ENCODE data around the gene MAD1L1.

The MAD1L1 gene

DNA sequence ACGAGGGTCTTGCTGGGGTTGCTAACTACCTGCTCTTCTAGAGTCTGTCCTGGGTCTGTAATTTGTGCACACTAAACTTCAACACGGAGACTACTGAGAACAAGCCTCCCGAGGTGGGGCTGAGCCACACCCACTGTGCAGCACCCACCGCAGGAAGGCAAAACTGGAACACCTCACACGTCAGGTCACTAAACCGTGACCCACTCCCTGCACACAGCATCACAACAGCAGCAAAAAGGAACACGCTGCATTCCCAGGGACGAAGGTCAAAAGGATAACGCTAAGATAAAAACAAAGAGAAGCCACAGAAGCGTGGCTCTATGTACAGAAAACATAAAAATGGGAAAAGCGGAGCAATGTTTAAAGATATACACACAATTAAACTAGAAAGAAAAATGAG lies 170.1 kb downstream of the MAD1L1 start:
- TF ChIP-seq, protein P1, sequence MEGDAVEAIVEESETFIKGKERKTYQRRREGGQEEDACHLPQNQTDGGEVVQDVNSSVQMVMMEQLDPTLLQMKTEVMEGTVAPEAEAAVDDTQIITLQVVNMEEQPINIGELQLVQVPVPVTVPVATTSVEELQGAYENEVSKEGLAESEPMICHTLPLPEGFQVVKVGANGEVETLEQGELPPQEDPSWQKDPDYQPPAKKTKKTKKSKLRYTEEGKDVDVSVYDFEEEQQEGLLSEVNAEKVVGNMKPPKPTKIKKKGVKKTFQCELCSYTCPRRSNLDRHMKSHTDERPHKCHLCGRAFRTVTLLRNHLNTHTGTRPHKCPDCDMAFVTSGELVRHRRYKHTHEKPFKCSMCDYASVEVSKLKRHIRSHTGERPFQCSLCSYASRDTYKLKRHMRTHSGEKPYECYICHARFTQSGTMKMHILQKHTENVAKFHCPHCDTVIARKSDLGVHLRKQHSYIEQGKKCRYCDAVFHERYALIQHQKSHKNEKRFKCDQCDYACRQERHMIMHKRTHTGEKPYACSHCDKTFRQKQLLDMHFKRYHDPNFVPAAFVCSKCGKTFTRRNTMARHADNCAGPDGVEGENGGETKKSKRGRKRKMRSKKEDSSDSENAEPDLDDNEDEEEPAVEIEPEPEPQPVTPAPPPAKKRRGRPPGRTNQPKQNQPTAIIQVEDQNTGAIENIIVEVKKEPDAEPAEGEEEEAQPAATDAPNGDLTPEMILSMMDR (IDR thresholded peaks at IDR 0.05) = no peak

DNA sequence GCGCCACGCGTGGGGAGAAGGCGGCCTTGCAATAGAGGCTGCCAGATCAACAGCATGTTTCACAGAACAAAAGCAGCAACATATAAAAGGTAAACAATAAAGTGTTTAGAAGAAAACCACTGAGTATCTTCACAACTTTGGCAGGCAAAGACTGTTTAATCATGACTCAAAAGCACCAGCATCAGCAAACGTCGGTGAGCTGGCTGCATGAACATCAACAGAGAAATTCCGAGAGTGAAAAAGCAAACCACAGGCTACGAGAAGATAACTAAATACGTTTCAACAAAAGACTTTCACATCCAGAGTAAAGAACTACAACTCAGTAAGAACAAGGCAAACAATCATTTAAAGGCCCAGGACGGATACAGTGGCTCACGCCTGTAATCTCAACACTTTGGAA lies 172.0 kb downstream of the MAD1L1 start:
- TF ChIP-seq, protein P1 (IDR thresholded peaks at IDR 0.05) = no peak

DNA sequence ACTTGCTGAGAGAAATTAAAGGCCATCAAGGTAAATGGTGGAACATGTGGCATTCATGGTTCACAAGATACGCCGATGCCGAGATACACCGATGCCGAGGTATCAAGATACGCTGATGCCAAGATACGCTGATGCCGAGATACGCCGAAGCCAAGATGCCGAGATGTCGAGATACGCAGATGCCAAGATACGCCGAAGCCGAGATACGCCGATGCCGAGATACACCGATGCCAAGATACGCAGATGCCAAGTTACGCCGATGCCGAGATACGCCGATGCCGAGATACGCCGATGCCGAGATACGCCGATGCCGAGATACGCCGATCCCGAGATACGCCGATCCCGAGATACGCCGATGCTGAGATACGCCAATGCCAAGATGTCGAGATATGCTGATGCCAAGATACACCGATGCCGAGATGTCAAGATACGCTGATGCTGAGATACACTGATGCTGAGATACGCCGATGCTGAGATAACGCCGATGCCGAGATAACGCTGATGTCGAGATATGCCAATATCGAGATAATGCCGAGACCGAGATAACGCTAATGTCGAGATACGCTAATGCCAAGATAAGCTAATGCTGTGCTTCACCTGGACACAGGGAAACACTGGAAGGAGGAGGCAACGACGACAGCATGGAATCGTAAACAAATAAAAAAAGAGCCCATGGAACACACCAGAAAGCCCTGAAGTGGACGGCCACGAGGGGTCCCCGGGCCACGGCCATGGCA lies 172.6 kb downstream of the MAD1L1 start:
- TF ChIP-seq, protein P1 (IDR thresholded peaks at IDR 0.05) = no peak

DNA sequence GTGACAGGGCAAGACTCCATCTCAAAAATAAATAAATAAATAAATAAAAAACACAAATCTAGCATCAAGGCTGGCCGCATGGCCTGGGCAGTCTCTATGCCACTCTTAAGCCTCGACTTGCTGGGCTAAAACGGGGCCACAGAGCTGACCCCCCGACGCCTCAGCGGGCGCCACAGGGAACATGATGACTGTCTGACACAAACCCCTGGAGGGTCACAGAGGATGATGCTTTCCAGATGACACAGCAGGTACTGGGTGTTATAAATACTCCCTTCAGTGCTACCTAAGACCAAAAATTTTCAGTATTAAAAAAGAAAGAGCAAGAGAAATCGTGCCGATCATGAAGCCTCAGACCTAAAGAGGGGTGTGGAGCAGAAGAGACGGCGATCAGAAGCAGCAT lies 176.8 kb downstream of the MAD1L1 start:
- TF ChIP-seq, protein P1 (IDR thresholded peaks at IDR 0.05) = no peak

DNA sequence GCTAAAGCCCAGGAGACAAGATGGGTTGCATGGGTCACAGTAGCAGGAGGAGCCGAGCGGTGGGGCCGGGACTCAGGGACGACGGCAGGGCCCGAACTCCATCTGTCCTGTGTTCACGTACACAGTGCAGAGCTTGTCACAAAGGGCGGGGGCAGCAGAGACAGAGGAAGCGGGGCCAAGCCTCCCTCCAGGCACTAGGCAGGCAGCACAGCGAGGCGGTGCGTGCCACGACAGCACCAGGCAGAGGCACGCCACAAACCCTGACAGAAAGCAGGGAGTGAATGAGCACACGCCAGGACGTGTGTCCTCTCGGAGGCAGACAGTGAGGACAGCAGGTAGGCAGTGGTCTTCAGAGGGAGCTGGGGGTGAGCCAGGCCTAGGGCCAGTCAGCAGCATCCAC lies 177.8 kb downstream of the MAD1L1 start:
- TF ChIP-seq, protein P1 (IDR thresholded peaks at IDR 0.05) = no peak

DNA sequence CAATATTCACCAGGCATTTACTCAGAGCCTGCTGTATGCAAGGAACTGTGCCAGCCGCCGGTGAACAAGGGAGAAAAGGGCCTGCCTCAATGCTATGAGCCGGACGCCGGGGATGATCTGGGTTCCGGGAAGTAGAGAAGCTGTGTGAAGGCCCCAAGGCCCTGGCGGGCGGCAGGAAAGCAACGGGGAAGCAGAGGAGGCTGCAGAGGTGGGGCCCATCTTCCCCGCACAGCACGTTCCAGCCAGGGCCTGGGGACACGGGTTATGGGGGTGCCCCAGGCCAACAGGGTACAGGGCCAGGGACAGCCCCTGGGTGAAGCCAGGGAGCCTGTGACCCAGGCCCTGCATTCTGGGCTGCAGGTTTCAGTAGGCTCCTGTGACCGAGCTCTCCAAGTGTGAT lies 179.3 kb downstream of the MAD1L1 start:
- TF ChIP-seq, protein P1 (IDR thresholded peaks at IDR 0.05) = no peak

DNA sequence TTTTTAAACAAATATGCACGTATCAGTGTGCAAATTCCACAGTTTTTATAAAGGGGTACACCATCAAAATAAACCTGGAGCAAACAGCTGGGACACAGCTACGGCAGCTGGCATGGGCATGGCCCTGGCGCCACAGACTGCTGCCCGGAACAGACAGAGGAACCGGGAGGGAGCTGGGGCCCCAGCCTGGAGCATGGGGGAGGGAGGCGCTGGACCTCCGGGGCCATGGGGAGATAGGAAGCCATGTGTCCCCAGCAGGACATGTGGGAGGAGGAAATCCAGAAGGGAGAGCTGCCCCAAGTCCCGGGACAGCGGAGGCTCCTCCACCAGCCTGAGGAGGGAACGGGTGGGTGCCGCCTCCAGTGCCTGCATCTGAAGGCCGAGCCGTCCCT lies 180.1 kb downstream of the MAD1L1 start:
- TF ChIP-seq, protein P1 (IDR thresholded peaks at IDR 0.05) = no peak

Measured in LNCAP (cell line).